DMS 273 (cell line): ENCODE measurements around the gene SPEM3.
A peak's percentile ranks its signal among the peaks of the same experiment; 100 is the strongest.

Source experiments
- DNase-seq: peaks from one replicate; lab custom pipeline; 2025; ENCODE audit not compliant: unreplicated experiment; lab: John Stamatoyannopoulos, UW

The SPEM3 gene

GRCh38 chr17:7428557-7428956, at the start of gene SPEM3:
Gene SPEM3 (plus strand): TSS chr17:7428857. CDS start chr17:7428903, 46 bp downstream.
- DNase-seq = no peak

DNA sequence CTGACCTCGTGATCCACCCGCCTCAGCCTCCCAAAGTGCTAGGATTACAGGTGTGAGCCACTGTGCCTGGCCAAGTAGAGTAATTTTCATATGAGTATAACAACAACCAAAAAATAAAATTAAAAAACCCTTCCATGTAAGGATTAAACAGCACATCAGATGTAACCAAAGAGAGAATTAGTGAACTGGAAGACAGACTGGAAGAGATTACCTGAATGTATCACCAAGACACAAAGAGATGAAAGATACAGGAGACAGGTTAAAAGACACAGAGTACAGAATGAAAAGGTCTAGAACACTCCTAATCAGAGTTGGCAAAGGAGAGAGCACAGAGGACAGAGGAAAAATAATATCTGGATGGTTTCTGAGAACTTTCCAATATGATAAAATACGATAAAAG, 49.5 kb upstream of the SPEM3 start:
- no peak for DNase-seq

DNA sequence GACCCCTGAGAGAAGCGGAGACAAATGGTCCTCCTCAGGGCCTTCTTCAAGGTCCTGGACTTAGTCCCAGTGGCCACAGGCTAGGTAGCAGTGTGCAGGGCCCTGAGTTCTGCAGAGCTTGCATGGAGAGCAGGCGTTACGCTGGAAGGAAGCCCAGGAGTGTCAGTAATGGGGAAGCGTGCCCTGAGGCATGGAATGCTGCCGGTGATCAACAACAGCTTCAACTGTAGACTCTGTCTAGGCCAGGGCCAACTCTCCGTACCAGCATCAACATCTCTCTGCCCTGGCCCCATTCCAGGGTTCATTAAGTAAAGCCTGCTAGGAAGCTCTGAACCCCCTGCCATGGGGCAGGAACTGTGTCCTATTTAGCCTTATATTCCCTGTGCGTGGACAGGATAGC, 48.3 kb upstream of the SPEM3 start:
- peak; percentile 43 for DNase-seq

GRCh38 chr17:7380855-7381683, 47.6 kb upstream of the SPEM3 start, which contains the start of gene TNK1:
Gene TNK1 (plus strand): TSS chr17:7381089. CDS start chr17:7382927, 1,838 bp downstream.
- DNase-seq = peak; percentile 11

GRCh38 chr17:7382901-7383300, 45.8 kb upstream of the SPEM3 start:
- DNase-seq = no peak

- DNase-seq = no peak
These were observed 45.3 kb upstream of the SPEM3 start for GRCh38 chr17:7383371-7383741.

- DNase-seq = no peak
These were observed 44.7 kb upstream of the SPEM3 start for GRCh38 chr17:7383742-7384488.

GRCh38 chr17:7384489-7385081, 44.1 kb upstream of the SPEM3 start:
- no peak for DNase-seq

GRCh38 chr17:7388856-7389255, 39.8 kb upstream of the SPEM3 start:
- DNase-seq = no peak

- DNase-seq = no peak
These were observed 38.4 kb upstream of the SPEM3 start for GRCh38 chr17:7389924-7390910.

GRCh38 chr17:7391307-7391706, 37.4 kb upstream of the SPEM3 start:
- DNase-seq = no peak

DNA sequence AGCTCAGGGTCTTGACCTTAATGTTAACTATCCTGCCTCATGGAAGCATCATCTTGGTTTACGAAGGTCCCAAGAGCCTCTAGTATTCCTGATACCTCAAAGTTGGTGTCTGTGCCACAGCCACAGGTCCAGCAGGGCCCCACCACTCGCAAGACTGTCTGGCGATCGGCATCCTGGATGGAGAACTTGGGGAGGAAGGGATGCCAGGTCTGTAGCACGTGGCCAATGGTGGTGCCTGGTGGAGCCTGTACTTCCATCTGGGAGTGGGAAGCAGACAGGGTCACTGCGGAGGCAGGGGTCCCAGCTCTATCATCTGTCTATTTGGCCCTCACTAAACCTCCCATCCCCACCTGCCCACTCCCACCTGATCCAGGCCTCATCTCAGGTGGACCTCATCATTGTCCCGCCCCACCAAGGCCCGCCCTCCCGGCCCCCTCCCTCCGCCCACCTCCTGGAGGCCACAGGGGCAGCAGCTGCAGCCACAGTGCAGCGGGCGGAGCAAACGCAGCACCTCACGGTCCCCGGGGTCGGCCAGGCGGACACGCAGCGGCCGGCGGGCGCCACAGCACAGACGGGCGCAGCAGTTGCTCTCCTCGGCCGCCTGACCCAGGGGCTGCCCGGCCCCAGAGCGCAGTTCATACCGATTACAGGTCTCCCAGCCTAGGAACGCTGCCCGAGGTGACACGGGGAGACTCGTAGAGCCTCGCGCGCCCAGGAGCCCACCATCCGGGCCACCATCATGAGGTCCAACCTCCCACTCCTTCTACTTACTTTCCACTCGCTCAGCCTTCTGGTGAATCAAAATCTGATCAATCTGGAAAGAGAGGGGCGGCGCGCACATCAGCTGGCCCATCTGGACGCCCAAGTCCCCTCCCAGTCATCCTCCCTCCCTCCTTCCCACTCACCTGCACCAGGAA, 35.7 kb upstream of the SPEM3 start:
- no peak for DNase-seq

DNA sequence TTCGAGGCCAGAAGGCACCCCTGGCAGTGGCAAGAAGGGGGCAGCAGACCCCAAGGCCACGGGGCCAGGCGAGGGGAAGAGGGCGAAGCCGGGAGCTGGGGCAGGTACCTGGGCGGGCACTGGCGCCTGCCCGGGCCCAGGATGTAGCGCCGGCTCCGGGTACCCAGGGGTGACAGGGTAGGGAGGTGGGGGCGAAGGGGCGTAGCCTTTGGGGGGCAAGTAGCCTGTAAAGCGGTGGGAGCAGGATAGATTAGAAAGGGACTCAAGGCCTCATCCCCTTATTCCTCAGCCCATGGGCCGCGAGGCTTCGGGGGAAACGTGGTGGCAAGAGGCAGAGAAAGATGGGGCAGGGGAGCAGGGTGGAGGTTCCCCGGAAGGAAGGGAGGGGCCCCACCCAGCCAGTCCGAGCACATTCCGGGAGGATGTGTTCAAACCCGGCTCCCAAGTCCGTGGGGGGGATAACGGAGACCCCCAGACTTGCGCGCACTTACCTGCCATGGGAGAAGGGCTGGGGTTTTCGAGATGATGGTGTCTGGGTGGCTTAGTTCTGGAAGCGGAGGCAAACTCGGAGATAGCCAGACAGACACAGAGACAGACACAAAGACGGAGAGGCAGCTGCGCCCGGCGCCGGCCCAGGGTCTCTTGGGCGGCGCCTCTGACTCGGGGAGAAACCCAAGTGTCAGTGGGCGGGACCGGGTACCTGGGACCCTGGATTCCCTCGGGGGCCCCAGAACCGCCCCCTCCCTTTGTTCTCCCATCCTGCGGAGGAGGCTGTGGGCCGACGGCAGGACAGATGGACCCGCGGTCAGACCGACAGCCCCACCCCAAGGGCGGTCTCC, 34.8 kb upstream of the SPEM3 start:
- peak; percentile 68 for DNase-seq

GRCh38 chr17:7394452-7395191, 34.0 kb upstream of the SPEM3 start, which contains the start of gene PLSCR3:
Gene PLSCR3 (minus strand): TSS chr17:7394525. CDS start chr17:7394110, 415 bp downstream.
- peak; percentile 84 for DNase-seq

DNA sequence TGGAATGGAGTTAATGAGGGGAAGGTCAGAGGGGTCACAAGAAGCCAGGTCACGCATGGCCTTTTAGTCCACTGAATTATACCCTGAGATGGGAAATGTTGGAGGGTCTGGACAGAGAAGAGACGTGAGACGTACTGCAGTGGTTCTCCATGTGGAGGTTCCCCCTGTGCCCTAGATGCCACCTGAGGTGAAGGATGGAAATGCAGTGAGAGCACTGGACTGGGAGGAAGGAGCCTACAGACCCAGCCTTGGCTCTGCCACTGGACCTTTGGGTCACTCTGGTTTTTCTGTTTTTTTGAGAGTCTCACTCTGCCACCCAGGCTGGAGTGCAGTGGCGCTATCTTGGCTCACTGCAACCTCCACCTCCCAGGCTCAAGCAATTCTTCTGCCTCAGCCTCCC, 32.5 kb upstream of the SPEM3 start:
- DNase-seq = no peak

GRCh38 chr17:7398612-7399011, 30.0 kb upstream of the SPEM3 start:
- no peak for DNase-seq

DNA sequence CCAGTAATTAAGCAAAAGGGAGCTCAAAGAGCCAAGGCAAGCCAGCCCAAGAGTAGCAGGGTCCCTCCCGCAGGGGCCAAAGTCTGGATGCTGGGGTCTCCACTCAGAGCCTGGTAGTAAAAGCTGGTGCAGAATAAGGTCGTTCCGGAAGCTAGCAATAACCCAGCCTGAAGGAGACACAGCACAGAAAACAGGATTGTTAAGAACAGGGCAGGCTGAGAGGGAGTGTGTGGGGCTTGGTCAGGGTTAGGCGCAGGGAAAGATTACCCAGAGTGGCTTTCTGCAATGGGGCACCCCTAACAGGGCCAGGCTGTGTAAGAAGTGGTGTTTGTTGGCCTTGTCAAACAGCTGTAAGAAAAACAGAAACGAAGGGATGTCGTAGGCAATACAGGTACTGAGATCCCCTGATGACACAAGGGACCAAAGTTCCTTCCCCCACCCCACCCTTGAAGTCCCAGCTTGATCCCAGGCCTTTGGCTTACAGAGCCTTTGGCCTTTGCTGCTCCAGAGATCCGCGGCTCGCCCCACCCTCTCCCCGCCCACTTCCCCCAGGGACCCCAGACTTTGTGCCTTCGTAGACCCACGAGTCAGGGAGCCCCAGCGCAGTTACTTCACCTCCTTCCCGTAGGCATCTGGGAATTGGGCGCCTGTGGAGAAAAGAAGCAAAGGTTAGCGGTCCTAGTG, 25.5 kb upstream of the SPEM3 start:
- DNase-seq = peak; percentile 70

DNA sequence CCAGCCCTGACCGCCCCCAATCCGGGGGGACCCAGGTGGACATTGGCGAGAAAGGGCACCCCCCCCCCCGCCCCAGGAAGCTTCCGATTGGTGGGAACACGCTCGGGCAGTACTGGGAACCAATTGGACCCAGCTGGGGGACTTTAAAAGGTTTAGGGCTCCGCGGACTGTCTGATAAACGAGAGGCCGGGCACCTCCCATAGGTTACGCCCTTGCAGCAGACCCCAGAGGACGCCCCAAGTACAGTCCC, 25.0 kb upstream of the SPEM3 start:
- peak; percentile 80 for DNase-seq
